ENCODE results near the gene PPP1R3F. TPM values are rescaled to one million over a fixed set of nuclear protein-coding genes. Genes with fewer than 3 reads are reported as not detected.

The PPP1R3F gene, protein sequence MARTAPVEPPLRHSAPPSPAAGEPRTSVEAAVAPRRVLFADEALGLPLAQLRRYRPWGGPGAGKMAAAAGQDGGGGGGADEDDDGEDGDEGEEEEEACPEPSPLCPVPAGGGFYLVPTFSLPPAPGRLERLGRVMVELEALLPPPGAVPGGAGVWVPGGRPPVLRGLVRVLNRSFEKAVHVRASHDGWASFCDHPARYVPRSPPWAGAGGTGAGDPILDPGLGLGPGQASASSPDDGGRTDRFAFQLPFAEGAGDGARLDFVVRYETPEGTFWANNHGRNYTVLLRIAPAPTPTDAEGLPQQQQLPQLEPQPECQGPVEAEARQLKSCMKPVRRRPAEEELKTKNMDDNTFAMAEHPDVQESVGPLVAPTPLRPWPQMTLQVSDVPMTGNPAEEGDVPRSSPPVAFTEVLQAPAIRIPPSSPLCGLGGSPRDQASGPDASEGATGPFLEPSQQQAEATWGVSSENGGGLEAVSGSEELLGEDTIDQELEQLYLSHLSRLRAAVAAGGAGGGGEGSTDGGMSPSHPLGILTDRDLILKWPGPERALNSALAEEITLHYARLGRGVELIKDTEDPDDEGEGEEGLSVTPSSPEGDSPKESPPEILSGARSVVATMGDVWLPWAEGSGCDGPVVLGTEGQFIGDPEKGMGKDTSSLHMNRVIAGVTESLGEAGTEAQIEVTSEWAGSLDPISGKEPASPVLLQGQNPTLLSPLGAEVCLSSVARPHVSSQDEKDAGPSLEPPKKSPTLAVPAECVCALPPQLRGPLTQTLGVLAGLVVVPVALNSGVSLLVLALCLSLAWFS
- total RNA-seq (2014; rRNA removed; shearing (Covaris generic)) = 1.9 TPM in 2 replicates

GRCh38 chrX:49269767-49270248, at the start of gene PPP1R3F:
TSS of gene PPP1R3F (plus strand) at chrX:49269793. CDS start at chrX:49269870, 77 bp downstream.

GRCh38 chrX:49233176-49233575, 36.4 kb upstream of the PPP1R3F start, which contains the start of gene CACNA1F:
TSS of gene CACNA1F (minus strand) at chrX:49233340. CDS start at chrX:49233309, 31 bp downstream.

DNA sequence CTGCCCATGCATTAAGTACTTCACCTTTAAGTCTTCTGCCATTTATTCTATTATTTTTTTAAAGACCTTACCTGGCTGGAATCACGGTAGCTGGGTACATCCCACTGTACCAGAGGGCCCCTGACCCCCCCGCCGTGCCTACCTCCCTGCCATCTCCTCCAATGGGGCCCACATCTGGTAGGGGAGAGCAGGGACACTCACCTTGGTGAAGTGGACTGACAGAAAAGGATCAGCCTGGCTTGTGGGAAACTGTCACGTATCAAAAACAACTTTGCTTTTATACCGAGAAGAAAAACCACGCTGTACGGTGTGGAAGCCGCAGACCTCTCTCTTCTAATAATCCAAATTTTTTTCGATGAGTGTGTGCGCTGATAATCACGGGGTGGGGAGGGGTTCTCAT, 5.1 kb upstream of the PPP1R3F start, which contains the start of gene FOXP3:
Gene FOXP3 (minus strand): TSS at position 251 of the 400 bp plus-strand sequence. CDS start 6,205 bp downstream, outside the sequence.

GRCh38 chrX:49303346-49303745, 33.8 kb downstream of the PPP1R3F start, which contains the start of gene GAGE10:
TSS of gene GAGE10 (plus strand) at chrX:49303646. CDS start at chrX:49304860, 1,214 bp downstream.

GRCh38 chrX:49321737-49322136, 52.1 kb downstream of the PPP1R3F start, which contains the start of gene GAGE12J:
TSS of gene GAGE12J (plus strand) at chrX:49322037. CDS start at chrX:49323194, 1,157 bp downstream.

DNA sequence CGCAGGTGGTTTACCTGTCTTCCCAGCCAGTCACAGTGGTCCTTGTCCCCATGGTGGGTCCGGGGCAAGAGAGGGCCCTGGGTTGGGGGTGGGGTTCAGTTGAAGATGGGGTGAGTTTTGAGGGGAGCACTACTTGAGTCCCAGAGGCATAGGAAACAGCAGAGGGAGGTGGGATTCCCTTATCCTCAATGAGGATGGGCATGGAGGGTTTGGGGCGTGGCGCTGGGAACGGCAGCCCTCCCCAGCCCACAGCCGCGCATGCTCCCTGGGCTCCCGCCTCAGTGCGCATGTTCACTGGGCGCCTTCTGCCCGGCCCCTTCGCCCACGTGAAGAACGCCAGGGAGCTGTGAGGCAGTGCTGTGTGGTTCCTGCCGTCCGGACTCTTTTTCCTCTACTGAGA, 61.7 kb downstream of the PPP1R3F start, which contains the start of gene GAGE13:
Gene GAGE13 (plus strand): TSS at position 301 of the 400 bp plus-strand sequence. CDS start 1,156 bp downstream, outside the sequence.

Other genes starting within 250 kb of the PPP1R3F start
- gene TFE3, start 226.4 kb upstream of the PPP1R3F start, total RNA-seq (2014; rRNA removed; shearing (Covaris generic)) = 41.4 and 48.1 TPM in 2 replicates
- 0.48 and 0.83 TPM in 2 replicates for gene CCDC120, start 210.8 kb upstream of the PPP1R3F start, total RNA-seq (2014; rRNA removed; shearing (Covaris generic))
- 17.2 and 19.5 TPM in 2 replicates for gene PRAF2, start 195.8 kb upstream of the PPP1R3F start, total RNA-seq (2014; rRNA removed; shearing (Covaris generic))
- 132 and 139 TPM in 2 replicates for gene WDR45, start 189.9 kb upstream of the PPP1R3F start, total RNA-seq (2014; rRNA removed; shearing (Covaris generic))
- gene GPKOW, start 146.1 kb upstream of the PPP1R3F start, total RNA-seq (2014; rRNA removed; shearing (Covaris generic)) = 44.0 and 46.9 TPM in 2 replicates
- 3.5 and 6.1 TPM in 2 replicates for gene MAGIX, start 107.0 kb upstream of the PPP1R3F start, total RNA-seq (2014; rRNA removed; shearing (Covaris generic))
- 54.4 and 77.3 TPM in 2 replicates for gene PLP2, start 97.9 kb upstream of the PPP1R3F start, total RNA-seq (2014; rRNA removed; shearing (Covaris generic))
- gene PRICKLE3, start 83.4 kb upstream of the PPP1R3F start, total RNA-seq (2014; rRNA removed; shearing (Covaris generic)) = 9.5 and 10.4 TPM in 2 replicates
- gene SYP, start 69.6 kb upstream of the PPP1R3F start, total RNA-seq (2014; rRNA removed; shearing (Covaris generic)) = 2.2 and 2.3 TPM in 2 replicates
- gene CACNA1F, start 36.5 kb upstream of the PPP1R3F start, total RNA-seq (2014; rRNA removed; shearing (Covaris generic)) = not detected in 2 replicates
- gene CCDC22, start 34.3 kb upstream of the PPP1R3F start, total RNA-seq (2014; rRNA removed; shearing (Covaris generic)) = 13.1 and 15.9 TPM in 2 replicates
- gene FOXP3, start 5.1 kb upstream of the PPP1R3F start, total RNA-seq (2014; rRNA removed; shearing (Covaris generic)) = not detected in 2 replicates
- not detected in 2 replicates for gene GAGE10, start 33.9 kb downstream of the PPP1R3F start, total RNA-seq (2014; rRNA removed; shearing (Covaris generic))
- gene GAGE12J, start 52.2 kb downstream of the PPP1R3F start, total RNA-seq (2014; rRNA removed; shearing (Covaris generic)) = 0.57 and 12.5 TPM in 2 replicates
- 1.2 and 9.5 TPM in 2 replicates for gene GAGE13, start 61.8 kb downstream of the PPP1R3F start, total RNA-seq (2014; rRNA removed; shearing (Covaris generic))

Measured in A375 (cell line).